Caki2 (cell line): ENCODE results near the gene CXCL9. TPM values are rescaled to one million over a fixed set of nuclear protein-coding genes. Genes with fewer than 3 reads are reported as not detected.
"Not testable (repeated sequence)": the region's sequence is repeated elsewhere in the genome, so short reads cannot be mapped to it uniquely, and the experiment has no call there.

Experiments used
- DNase-seq: peaks from one replicate; pipeline ENCODE4 v3.0.0-alpha.2; 2015; ENCODE audit warnings: low read depth
- in situ Hi-C: cut with HindIII; loops from 2 replicates; pipeline ENCODE4 v1.10.0; 2016; ENCODE audit warnings: low sequenced_read_pairs, low pct_unique_long_range_greater_than_20kb, mixed read lengths
- total RNA-seq: library from RNA; depleted of rRNA; stranded (reverse); fragments of >200 nt; shearing (Covaris generic); gene quantifications from 2 replicates; pipeline ENCODE4 v1.2.3, GENCODE V29; 2014; ENCODE audit warnings: low replicate concordance

Gene CXCL9
- total RNA-seq, 1 experiment from 2014 or later = not detected

- in situ Hi-C loops = no loop called here
- DNase-seq = no peak
Measured at GRCh38 chr4:76017056-76017686, 9.9 kb upstream of the CXCL9 start.

- in situ Hi-C loops = no loop called here
- no peak for DNase-seq
Measured at GRCh38 chr4:76016393-76016792, 9.1 kb upstream of the CXCL9 start.

GRCh38 chr4:76013540-76013939 is 6.2 kb upstream of the CXCL9 start:
- in situ Hi-C loops = no loop called here
- DNase-seq = no peak

- DNase-seq = no peak
- in situ Hi-C loops = no loop called here
Measured at GRCh38 chr4:76012388-76012801, 5.1 kb upstream of the CXCL9 start.

DNA sequence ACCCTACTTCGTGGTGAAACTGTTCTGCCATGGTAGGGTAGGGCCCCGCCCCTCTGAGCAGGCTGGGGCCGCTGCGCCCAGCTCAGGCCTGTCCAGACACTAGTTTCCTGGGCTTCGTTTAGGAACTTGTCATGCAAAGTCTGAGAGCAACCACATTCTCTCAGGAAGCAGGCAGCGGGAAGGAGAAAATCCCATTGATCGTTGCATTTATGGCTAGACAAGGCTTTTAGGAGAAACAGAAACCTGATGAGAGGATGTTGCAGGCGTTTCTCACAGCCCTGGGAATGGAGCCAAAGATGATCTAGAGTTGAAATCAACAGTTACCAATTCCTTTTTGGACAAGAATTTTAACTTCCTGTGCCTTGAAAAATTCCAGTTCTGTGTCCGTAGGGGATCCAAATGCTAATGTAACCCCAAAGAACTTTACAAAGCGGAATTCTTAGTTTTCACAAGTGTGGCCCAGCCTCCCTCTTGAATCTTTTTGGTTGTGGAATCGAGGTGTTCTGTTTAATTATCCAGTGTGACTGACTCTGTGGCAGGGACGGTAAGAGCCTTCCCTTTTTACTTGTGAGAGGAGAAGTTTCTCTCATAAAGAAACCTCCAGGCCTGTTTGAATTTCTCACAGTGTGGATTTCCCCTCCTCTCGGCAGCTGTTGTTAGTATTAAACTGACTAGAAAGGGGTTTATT is 4.5 kb upstream of the CXCL9 start:
- in situ Hi-C loops = no loop called here
- DNase-seq = no peak

- in situ Hi-C loops = no loop called here
- no peak for DNase-seq
Measured at GRCh38 chr4:76011018-76011670, 3.8 kb upstream of the CXCL9 start.

GRCh38 chr4:76010576-76010975 is 3.3 kb upstream of the CXCL9 start:
- DNase-seq = no peak
- in situ Hi-C loops = no loop called here

- no peak for DNase-seq
- in situ Hi-C loops = no loop called here
Measured at GRCh38 chr4:76009311-76009710, 2.0 kb upstream of the CXCL9 start.

DNA sequence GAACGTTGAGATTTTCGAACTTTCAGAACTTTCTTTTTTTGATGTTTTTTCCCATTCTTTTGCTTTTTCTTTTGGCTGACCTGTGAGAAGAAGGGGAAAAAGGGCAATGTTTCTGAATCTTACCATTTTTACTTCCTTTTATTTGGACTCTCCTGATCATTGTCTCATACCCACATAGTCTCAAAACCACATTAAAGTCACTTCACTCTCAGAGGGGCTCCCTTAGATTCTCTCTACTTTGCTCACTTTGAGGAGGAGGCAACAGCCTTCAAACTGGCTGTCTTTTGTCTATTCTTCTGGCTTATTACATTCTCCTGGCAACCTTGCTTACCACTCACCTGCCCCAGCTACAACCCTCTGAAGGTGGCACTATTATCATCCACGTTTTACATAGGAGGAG is 3.7 kb downstream of the CXCL9 start:
- in situ Hi-C loops = no loop called here
- DNase-seq = no peak

- in situ Hi-C loops = no loop called here
- DNase-seq = no peak
Measured at GRCh38 chr4:76003035-76003434, 4.3 kb downstream of the CXCL9 start.

DNA sequence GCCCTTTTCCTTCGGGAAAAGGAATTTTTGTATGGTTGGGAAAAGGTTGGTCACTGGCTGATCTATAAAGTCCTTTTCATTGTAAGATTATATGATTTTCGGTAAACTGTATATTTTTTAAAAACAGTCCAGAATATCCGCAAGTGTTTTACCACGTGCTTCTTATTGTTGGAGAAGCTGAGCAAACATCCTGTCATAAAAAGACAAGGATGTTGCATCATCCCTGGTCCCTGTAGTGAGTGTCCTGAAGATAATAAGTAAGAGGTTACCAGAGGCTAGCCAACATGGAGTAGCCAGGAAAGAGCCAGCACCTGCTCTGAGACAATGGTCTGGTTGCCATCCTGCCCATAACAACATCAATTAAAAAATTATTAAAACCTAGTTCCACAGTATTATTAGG is 5.1 kb downstream of the CXCL9 start:
- no peak for DNase-seq
- in situ Hi-C loops = no loop called here

- in situ Hi-C loops = no loop called here
- DNase-seq = no peak
Measured at GRCh38 chr4:76001700-76002099, 5.6 kb downstream of the CXCL9 start.

DNA sequence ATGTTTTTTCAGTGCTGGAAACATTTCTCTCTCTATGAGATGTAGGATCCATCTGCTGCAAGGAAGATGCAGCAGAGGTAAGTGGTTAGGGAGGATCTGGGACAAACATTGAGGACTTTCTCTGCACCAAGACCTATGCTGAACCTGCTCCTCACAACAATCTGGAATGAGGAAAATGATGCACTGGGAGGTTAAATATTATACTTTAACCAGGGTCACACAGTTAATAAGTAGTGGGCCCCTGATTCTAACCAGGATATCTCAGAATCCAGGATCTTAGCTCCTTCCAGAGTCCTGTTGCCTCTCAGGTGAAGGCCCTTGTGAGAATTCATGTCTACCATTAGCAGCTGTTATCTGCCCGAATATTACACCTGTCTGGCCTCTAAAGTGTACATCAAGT is 7.0 kb downstream of the CXCL9 start:
- no peak for DNase-seq
- in situ Hi-C loops = no loop called here

GRCh38 chr4:75998525-75999147 is 8.7 kb downstream of the CXCL9 start:
- in situ Hi-C loops, DNase-seq: not testable (repeated sequence)

DNA sequence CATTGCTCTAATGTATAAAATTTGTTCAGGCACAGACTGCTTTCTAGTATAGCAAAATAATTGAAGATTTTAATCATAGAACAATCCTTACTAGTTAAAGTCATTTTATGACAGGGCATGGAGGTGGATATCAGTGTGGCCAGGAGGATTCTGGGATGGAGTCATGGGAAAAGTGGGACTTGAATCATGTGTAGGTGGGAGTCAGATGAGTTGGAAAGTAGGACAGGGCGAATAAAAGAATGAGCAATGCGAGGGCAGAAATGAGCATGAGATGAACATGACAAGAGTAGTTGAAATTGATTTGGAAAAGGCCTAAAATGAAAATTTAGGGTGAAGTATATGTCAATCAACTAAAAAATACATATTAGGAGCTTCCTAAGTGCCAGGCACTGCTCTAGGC is 9.4 kb downstream of the CXCL9 start:
- DNase-seq = no peak
- in situ Hi-C loops = no loop called here

DNA sequence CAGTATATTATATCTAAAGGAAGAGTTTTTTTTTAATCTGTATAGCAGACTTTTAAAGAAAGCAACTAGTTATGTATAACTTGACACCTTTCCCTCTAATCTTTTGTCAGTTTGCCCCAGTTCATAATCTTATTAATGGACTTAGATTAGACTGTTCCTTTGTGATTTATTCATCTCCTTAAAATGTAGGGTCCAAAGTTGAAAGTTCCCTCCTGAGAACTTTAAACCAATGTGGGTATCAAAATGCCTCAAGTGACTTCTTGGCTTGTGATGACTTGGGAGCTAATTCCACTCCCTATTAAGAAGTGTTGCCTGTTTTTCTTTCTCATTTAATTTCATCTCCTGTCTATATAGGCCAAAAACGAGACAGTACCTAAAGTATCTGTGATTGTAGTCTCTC is 10.2 kb downstream of the CXCL9 start:
- in situ Hi-C loops = no loop called here
- DNase-seq = no peak

GRCh38 chr4:75995727-75996126 is 11.6 kb downstream of the CXCL9 start:
- DNase-seq = peak; percentile 37
- in situ Hi-C loops = no loop called here

DNA sequence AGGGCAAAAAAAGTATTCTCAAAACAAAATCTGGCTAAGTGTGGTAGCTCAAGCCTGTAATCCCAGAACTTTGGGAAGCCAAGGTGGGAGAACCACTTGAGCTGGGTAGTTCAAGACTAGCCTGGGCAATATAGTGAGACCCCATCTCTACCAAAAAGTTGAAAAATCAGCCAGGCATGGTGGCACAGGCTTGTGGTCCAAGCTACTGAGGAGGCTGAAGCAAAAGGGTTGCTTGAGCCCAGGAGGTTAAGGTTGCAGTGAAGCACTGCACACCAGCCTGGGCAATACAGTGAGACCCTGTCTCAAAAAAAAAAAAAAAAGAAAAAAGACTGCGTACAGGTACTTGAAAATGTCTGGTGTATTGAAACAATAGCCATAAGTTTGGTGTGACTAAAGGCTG is 14.8 kb downstream of the CXCL9 start:
- DNase-seq = no peak
- in situ Hi-C loops = loop anchor here (5.0 kb wide), 1 partner anchor 90 kb away; no protein-coding TSS in a partner anchor

DNA sequence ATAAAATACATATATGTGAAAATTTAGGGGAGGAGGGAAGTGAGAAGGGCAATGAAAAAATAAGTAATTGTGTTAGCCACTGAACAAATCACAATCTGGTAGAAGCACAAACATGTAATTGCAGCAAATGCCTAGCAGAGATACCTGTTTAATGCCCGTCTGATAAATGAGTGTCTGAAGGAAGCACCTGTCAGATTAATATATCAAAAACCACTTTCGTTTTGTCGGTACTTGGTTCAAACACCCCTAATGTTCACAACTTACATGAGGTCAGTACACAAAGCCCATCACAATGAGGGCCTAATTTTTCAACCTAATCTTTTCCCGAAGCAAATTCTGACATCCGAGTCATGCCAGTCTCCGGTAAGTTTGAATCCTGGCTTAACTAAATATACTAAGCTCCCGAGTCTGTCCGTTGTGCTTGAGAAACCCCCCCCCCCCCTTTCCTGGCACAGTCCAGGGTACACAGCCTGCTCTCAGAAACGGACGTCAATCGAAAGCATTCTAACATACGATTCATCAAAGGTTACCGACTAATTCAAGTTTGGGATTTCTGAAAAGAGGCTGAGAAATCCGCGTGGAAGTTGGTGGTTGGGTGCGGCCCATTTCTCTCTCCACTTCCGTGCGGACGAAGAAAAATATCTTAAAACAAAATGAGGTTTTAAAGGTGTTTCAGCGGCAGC is 17.3 kb downstream of the CXCL9 start:
- DNase-seq = no peak
- in situ Hi-C loops = loop anchor here (5.0 kb wide), 1 partner anchor 92 kb away; no protein-coding TSS in a partner anchor
